Ishikawa (cell line): ENCODE results near the gene ST6GALNAC6.

ENCODE experiments used
- CEBPB ChIP-seq: IDR thresholded peaks from 2 replicates; pipeline ENCODE4 v1.6.1; 2012
- CREB1 ChIP-seq: IDR thresholded peaks from 2 replicates; pipeline ENCODE4 v1.6.1; 2012; ENCODE audit warnings: low read depth
- EGR1 ChIP-seq: IDR thresholded peaks from 2 replicates; pipeline ENCODE4 v1.6.1; 2012
- EP300 ChIP-seq: IDR thresholded peaks from 2 replicates; pipeline ENCODE4 v1.6.1; 2012; ENCODE audit warnings: borderline replicate concordance
- FOXM1 ChIP-seq: IDR thresholded peaks from 2 replicates; pipeline ENCODE4 v1.6.1; 2012; ENCODE audit warnings: low read depth, borderline replicate concordance
- NFIC ChIP-seq: IDR thresholded peaks from 2 replicates; pipeline ENCODE4 v1.6.1; 2012
- RAD21 ChIP-seq: IDR thresholded peaks from 2 replicates; pipeline ENCODE4 v1.6.1; 2012; ENCODE audit warnings: low read depth
- TAF1 ChIP-seq: IDR thresholded peaks from 2 replicates; pipeline ENCODE4 v1.6.1; 2012; ENCODE audit warnings: low read depth, mild to moderate bottlenecking
- TCF12 ChIP-seq: IDR thresholded peaks from 2 replicates; pipeline ENCODE4 v1.6.1; 2012; ENCODE audit warnings: low read depth
- TEAD4 ChIP-seq: IDR thresholded peaks from 2 replicates; pipeline ENCODE4 v1.6.1; 2012
- YY1 ChIP-seq: IDR thresholded peaks from 2 replicates; pipeline ENCODE4 v1.6.1; 2012; ENCODE audit warnings: low read depth
- ZBTB7A ChIP-seq: IDR thresholded peaks from 2 replicates; pipeline ENCODE4 v1.6.1; 2012; ENCODE audit warnings: low read depth
- TF ChIP-seq, protein P1 (sequence below): IDR thresholded peaks from 2 replicates; pipeline ENCODE4 v1.6.1; 2012
- TF ChIP-seq, protein P2 (sequence below): IDR thresholded peaks from 2 replicates; pipeline ENCODE4 v1.6.1; 2012; ENCODE audit warnings: low read depth, mild to moderate bottlenecking
- TF ChIP-seq, protein P3 (sequence below): IDR thresholded peaks from 2 replicates; pipeline ENCODE4 v1.6.1; 2012

Gene ST6GALNAC6

DNA sequence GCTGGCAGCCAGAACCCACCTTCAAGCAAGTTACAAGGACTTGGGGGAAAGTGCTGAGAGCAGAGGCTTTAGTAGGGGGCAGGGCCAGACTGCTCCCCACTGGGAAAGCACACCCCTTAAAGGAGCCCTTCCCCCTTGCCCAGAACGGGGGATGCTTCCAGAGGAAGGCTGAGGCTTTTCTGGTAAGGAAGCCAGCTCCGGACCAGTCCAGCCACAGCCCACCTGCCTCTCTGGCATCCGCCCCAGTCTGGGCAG lies 42.5 kb upstream of the ST6GALNAC6 start:
- TF ChIP-seq ZBTB7A (no peak), CEBPB (no peak), EP300 (no peak), TEAD4 (no peak), TCF12 (no peak), EGR1 (no peak), YY1 (no peak), TAF1 (no peak), NFIC (no peak), RAD21 (no peak), FOXM1 (no peak)
- TF ChIP-seq, protein P1, sequence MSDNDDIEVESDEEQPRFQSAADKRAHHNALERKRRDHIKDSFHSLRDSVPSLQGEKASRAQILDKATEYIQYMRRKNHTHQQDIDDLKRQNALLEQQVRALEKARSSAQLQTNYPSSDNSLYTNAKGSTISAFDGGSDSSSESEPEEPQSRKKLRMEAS = no peak
- TF ChIP-seq, protein P2, sequence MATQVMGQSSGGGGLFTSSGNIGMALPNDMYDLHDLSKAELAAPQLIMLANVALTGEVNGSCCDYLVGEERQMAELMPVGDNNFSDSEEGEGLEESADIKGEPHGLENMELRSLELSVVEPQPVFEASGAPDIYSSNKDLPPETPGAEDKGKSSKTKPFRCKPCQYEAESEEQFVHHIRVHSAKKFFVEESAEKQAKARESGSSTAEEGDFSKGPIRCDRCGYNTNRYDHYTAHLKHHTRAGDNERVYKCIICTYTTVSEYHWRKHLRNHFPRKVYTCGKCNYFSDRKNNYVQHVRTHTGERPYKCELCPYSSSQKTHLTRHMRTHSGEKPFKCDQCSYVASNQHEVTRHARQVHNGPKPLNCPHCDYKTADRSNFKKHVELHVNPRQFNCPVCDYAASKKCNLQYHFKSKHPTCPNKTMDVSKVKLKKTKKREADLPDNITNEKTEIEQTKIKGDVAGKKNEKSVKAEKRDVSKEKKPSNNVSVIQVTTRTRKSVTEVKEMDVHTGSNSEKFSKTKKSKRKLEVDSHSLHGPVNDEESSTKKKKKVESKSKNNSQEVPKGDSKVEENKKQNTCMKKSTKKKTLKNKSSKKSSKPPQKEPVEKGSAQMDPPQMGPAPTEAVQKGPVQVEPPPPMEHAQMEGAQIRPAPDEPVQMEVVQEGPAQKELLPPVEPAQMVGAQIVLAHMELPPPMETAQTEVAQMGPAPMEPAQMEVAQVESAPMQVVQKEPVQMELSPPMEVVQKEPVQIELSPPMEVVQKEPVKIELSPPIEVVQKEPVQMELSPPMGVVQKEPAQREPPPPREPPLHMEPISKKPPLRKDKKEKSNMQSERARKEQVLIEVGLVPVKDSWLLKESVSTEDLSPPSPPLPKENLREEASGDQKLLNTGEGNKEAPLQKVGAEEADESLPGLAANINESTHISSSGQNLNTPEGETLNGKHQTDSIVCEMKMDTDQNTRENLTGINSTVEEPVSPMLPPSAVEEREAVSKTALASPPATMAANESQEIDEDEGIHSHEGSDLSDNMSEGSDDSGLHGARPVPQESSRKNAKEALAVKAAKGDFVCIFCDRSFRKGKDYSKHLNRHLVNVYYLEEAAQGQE = no peak
- TF ChIP-seq, protein P3, sequence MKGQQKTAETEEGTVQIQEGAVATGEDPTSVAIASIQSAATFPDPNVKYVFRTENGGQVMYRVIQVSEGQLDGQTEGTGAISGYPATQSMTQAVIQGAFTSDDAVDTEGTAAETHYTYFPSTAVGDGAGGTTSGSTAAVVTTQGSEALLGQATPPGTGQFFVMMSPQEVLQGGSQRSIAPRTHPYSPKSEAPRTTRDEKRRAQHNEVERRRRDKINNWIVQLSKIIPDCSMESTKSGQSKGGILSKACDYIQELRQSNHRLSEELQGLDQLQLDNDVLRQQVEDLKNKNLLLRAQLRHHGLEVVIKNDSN = no peak

DNA sequence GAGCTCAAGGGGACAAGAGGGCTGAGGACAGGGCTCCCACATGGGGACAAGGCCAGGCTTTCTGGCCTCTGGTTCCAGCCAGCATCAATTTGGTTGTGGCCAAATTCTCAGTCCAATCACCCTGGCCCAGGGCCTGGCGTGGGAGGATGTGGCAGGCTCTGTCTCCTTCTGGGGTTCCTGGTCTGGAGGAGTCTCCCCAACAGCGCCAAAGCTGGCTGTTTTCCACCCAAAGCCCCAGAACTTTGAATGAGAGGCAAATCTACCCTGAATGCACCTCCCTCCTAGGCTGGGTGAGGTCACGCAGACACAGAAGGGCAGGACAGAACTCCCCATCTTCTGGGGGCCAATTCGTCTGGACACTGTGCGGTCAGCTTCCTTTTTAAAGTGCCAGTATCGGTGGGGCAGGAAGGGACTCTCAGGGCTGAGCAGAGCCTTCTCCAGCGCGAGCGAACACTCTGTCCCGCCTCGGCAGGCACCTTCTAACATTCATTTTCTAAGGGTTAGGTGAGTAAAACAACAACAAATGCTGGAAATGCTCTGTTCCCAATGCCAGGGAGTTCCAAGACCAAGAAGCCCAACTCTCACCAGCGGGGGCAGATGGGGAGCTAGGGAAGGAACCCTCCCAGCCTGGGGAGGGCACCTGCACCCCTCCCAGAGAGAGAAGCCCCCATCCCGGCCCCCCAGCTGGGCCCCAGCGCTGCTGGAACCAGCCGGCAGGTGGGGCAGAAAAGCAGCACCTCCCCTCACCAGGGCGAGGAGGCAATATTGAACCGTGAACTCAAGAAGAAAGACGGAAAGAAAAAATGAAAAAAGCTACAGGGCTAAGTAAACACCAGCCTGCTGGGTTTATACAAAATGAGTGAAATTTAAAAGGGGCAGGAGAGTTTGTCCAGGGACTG lies 41.9 kb upstream of the ST6GALNAC6 start:
- no peak for TF ChIP-seq EGR1
- TF ChIP-seq, protein P3 = no peak
- no peak for TF ChIP-seq FOXM1
- TF ChIP-seq ZBTB7A = no peak
- no peak for TF ChIP-seq RAD21
- TF ChIP-seq, protein P2 = no peak
- TF ChIP-seq CREB1 = no peak
- no peak for TF ChIP-seq EP300
- no peak for TF ChIP-seq YY1
- no peak for TF ChIP-seq CEBPB
- no peak for TF ChIP-seq TCF12
- TF ChIP-seq TAF1 = no peak
- TF ChIP-seq, protein P1 = no peak
- TF ChIP-seq TEAD4 = no peak
- no peak for TF ChIP-seq NFIC

DNA sequence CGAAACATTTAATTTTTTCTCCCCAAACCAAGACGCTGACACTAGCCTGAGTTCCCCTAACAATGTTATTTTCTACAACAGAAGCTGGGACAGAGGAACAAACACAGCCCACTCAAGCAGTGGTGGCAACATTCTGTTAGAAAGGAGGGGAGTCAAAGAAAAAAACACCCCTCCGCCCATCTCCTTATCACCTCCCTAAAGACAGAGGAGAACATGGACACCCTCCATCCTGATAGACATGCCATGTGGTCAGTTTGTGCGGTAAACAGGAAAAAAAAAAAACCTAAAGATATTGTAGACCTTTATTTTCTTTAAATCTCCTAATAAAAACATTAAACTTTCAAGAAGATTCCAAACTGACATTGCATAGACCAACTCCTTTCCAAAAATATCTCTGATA lies 41.2 kb upstream of the ST6GALNAC6 start:
- TF ChIP-seq TCF12 (no peak), RAD21 (no peak), NFIC (no peak), EP300 (no peak), TEAD4 (no peak), CEBPB (no peak), ZBTB7A (no peak), EGR1 (no peak), TAF1 (no peak), YY1 (no peak), CREB1 (no peak), FOXM1 (no peak)
- TF ChIP-seq, protein P1 = no peak
- TF ChIP-seq, protein P2 = no peak
- TF ChIP-seq, protein P3 = no peak

DNA sequence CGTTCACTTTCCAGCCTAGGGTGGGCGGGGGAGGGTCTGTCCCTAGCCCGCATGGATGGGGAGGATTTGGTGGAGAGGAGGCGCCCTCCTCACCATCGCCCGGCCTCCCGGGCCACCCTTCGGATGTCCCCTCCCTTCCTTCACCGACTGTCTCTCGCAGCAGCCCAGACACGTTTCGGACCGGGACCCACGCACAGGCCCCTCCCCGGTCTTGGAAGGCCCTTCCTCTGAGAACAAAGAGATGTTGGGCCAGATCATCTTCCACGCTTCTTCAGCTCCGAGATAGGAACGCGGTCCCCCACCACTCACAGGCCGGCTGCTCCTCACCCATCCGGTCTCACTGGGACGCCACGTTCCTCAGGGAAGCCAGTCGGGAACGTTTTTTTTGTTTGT lies 38.9 kb upstream of the ST6GALNAC6 start:
- TF ChIP-seq FOXM1 (no peak), EP300 (no peak), TEAD4 (no peak), CREB1 (no peak), RAD21 (no peak), YY1 (no peak), EGR1 (no peak)
- TF ChIP-seq, protein P3 = no peak
- TF ChIP-seq, protein P2 = no peak
